ENCODE data around the gene ALPK3. TPM values are rescaled to one million over a fixed set of nuclear protein-coding genes. Genes with fewer than 3 reads are reported as not detected.

The ALPK3 gene
- total RNA-seq, 1 donor from 2014 or later = 94.2 TPM

DNA sequence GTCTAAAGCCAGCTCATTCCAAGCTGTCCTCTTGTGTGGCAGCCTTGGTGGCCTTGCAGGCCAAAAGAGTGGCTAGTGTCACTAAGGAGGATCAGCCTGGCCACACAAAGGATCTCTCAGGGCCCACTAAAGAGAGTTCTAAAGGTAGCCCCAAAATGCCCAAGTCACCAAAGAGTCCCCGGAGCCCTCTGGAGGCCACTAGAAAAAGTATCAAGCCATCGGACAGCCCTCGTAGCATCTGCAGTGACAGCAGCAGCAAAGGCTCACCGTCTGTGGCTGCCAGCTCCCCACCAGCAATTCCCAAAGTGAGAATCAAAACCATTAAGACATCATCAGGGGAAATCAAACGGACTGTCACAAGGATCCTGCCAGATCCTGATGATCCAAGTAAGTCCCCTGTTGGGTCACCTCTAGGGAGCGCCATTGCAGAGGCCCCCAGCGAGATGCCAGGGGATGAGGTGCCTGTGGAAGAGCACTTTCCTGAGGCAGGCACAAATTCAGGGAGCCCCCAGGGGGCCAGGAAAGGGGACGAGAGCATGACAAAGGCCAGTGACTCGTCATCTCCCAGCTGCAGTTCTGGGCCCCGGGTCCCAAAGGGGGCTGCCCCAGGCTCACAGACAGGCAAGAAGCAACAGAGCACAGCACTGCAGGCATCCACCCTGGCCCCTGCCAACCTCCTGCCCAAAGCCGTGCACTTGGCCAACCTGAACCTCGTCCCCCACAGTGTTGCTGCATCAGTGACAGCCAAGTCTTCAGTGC is 33.5 kb upstream of the ALPK3 start:
- no peak for DNase-seq (ENCODE audit: low spot score)
- Mint-ChIP-seq H3K27me3 (ENCODE audit: unreplicated experiment) (no peaks in the 10 kb centered on the region), H3K4me1 (ENCODE audit: unreplicated experiment) (peaks cover 6% of the 10 kb centered on the region), H3K36me3 (ENCODE audit: low read depth, unreplicated experiment) (peaks cover 34% of the 10 kb centered on the region), H3K9me3 (ENCODE audit: unreplicated experiment) (no peaks in the 10 kb centered on the region), H3K4me3 (ENCODE audit: unreplicated experiment) (no peak overlapping the region), H3K27ac (ENCODE audit: unreplicated experiment) (peak overlapping the region; percentile 48)
- TF ChIP-seq, protein P1, sequence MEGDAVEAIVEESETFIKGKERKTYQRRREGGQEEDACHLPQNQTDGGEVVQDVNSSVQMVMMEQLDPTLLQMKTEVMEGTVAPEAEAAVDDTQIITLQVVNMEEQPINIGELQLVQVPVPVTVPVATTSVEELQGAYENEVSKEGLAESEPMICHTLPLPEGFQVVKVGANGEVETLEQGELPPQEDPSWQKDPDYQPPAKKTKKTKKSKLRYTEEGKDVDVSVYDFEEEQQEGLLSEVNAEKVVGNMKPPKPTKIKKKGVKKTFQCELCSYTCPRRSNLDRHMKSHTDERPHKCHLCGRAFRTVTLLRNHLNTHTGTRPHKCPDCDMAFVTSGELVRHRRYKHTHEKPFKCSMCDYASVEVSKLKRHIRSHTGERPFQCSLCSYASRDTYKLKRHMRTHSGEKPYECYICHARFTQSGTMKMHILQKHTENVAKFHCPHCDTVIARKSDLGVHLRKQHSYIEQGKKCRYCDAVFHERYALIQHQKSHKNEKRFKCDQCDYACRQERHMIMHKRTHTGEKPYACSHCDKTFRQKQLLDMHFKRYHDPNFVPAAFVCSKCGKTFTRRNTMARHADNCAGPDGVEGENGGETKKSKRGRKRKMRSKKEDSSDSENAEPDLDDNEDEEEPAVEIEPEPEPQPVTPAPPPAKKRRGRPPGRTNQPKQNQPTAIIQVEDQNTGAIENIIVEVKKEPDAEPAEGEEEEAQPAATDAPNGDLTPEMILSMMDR (IDR thresholded peaks at IDR 0.05; ENCODE audit: unreplicated experiment) = no peak

DNA sequence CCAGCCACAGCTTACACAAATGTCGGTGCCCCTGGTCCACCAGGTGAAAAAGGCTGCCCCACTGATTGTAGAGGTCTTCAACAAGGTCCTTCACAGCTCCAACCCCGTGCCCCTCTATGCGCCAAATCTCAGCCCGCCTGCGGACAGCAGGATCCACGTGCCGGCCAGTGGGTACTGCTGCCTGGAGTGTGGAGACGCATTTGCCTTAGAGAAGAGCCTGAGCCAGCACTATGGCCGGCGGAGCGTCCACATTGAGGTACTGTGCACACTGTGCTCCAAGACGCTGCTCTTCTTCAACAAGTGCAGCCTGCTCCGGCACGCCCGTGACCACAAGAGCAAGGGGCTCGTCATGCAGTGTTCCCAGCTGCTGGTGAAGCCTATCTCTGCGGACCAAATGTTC is 32.9 kb upstream of the ALPK3 start:
- no peaks in the 10 kb centered on the region for H3K27me3 Mint-ChIP-seq (ENCODE audit: unreplicated experiment)
- peaks cover 6% of the 10 kb centered on the region for H3K4me1 Mint-ChIP-seq (ENCODE audit: unreplicated experiment)
- H3K27ac Mint-ChIP-seq (ENCODE audit: unreplicated experiment) = no peak overlapping the region
- no peak for DNase-seq (ENCODE audit: low spot score)
- H3K4me3 Mint-ChIP-seq (ENCODE audit: unreplicated experiment) = no peak overlapping the region
- TF ChIP-seq, protein P1 (IDR thresholded peaks at IDR 0.05; ENCODE audit: unreplicated experiment) = no peak
- H3K36me3 Mint-ChIP-seq (ENCODE audit: low read depth, unreplicated experiment) = peaks cover 34% of the 10 kb centered on the region
- no peaks in the 10 kb centered on the region for H3K9me3 Mint-ChIP-seq (ENCODE audit: unreplicated experiment)

DNA sequence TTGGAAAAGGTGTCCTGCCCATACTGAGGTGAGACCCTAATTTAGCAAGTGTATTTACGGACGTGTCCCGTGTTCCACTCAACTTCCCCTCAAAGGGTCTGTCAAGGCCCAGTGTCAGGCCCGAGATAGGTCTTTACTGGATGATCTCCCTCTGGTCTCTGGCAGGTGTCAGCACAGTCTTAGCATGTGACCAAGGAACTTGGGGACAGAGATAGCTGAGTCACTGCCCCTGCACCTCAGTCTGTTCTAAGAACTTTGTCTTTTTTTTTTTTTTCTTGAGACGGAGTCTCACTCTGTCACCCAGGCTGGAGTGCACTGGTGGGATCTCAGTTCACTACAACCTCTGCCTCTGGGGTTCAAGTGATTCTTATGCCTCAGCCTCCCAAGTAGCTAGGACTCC is 32.1 kb upstream of the ALPK3 start:
- H3K9me3 Mint-ChIP-seq (ENCODE audit: unreplicated experiment) = no peaks in the 10 kb centered on the region
- TF ChIP-seq, protein P1 (IDR thresholded peaks at IDR 0.05; ENCODE audit: unreplicated experiment) = no peak
- peak overlapping the region; percentile 78 for H3K4me3 Mint-ChIP-seq (ENCODE audit: unreplicated experiment)
- H3K27me3 Mint-ChIP-seq (ENCODE audit: unreplicated experiment) = no peaks in the 10 kb centered on the region
- no peak for DNase-seq (ENCODE audit: low spot score)
- H3K4me1 Mint-ChIP-seq (ENCODE audit: unreplicated experiment) = peaks cover 6% of the 10 kb centered on the region
- H3K27ac Mint-ChIP-seq (ENCODE audit: unreplicated experiment) = peak overlapping the region; percentile 57
- H3K36me3 Mint-ChIP-seq (ENCODE audit: low read depth, unreplicated experiment) = peaks cover 34% of the 10 kb centered on the region

DNA sequence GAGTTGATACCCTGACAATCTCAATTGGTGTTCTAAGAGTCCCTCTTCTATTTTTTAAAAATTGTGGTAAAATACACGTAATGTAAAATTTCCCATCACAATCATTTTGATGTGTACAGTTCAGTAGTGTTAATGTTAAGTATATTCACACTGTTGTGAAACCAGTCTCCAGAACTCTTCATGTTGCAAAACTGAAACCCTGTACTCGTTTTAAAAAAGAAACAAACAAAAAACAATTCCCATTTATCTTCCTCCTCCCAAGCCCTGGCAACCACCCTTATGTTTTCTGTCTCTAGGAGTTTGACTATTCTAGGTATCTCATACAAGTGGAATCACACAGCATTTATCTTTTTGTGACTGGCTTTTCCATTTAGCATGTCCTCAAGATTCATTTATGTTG is 28.7 kb upstream of the ALPK3 start:
- H3K9me3 Mint-ChIP-seq (ENCODE audit: unreplicated experiment) = no peaks in the 10 kb centered on the region
- H3K4me1 Mint-ChIP-seq (ENCODE audit: unreplicated experiment) = peaks cover 6% of the 10 kb centered on the region
- TF ChIP-seq, protein P1 (IDR thresholded peaks at IDR 0.05; ENCODE audit: unreplicated experiment) = no peak
- peaks cover 43% of the 10 kb centered on the region for H3K36me3 Mint-ChIP-seq (ENCODE audit: low read depth, unreplicated experiment)
- H3K27me3 Mint-ChIP-seq (ENCODE audit: unreplicated experiment) = no peaks in the 10 kb centered on the region
- DNase-seq (ENCODE audit: low spot score) = no peak
- H3K4me3 Mint-ChIP-seq (ENCODE audit: unreplicated experiment) = no peak overlapping the region
- H3K27ac Mint-ChIP-seq (ENCODE audit: unreplicated experiment) = no peak overlapping the region

DNA sequence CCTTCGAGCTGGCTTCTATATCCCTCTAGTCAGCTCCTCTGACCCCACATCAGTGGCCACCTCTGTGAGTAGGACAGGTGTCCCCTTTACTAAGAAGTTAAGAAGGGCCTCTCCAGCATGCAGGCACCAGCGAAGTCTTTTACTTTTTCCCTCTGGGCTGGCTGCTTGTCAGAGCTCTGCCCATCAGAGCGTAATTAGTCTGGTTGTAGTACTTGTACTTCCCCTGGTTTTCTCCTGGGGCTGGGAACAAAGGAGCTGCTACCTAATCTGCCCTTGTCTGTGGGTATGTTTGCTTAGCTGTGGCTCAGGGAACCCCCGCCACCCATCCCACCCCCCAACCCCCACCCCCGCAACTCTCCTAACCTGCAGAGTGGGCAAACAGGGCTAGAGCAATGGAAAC is 27.4 kb upstream of the ALPK3 start:
- DNase-seq (ENCODE audit: low spot score) = no peak
- Mint-ChIP-seq H3K4me1 (ENCODE audit: unreplicated experiment) (peaks cover 5% of the 10 kb centered on the region), H3K27me3 (ENCODE audit: unreplicated experiment) (peaks cover 3% of the 10 kb centered on the region), H3K9me3 (ENCODE audit: unreplicated experiment) (no peaks in the 10 kb centered on the region), H3K27ac (ENCODE audit: unreplicated experiment) (no peak overlapping the region), H3K36me3 (ENCODE audit: low read depth, unreplicated experiment) (peaks cover 33% of the 10 kb centered on the region), H3K4me3 (ENCODE audit: unreplicated experiment) (no peak overlapping the region)
- TF ChIP-seq, protein P1 (IDR thresholded peaks at IDR 0.05; ENCODE audit: unreplicated experiment) = no peak

Data from endothelial cell (in vitro differentiated cells).